Neutrophil (primary cell): ENCODE measurements around the gene SEPTIN6.

Experiments used
- H3K27ac ChIP-seq: fragments of 200-600 bp; sonication (generic); 2 replicates; pipeline ENCODE4 v1.5.1; 2016; ENCODE audit warnings: mild to moderate bottlenecking, moderate library complexity
- H3K27me3 ChIP-seq: fragments of 200-600 bp; sonication (generic); 2 replicates; pipeline ENCODE4 v1.6.0; 2016; ENCODE audit warnings: mild to moderate bottlenecking
- H3K36me3 ChIP-seq: fragments of 200-600 bp; sonication (generic); 2 replicates; pipeline ENCODE4 v1.5.1; 2017
- H3K4me1 ChIP-seq, 2 experiments: fragments of 200-600 bp in 1 of 2; sonication (generic) in 1 of 2; 1 replicate in 1 of 2; 2 replicates in 1 of 2; pipeline versions ENCODE4 v1.5.1 to v1.6.1; 2013 to 2016; ENCODE audit warnings: low read depth in 1 of 2, low read length in 1 of 2, mild to moderate bottlenecking in 1 of 2, moderate library complexity in 1 of 2; ENCODE audit not compliant: control insufficient read depth in 1 of 2, insufficient read depth in 1 of 2
- H3K4me3 ChIP-seq, 2 experiments: fragments of 200-600 bp in 1 of 2; sonication (generic) in 1 of 2; 1 replicate in 1 of 2; 2 replicates in 1 of 2; pipeline ENCODE4 v1.5.1; 2013 to 2016; ENCODE audit warnings: low read depth in 1 of 2, low read length in 1 of 2, mild to moderate bottlenecking in 1 of 2, moderate library complexity in 1 of 2
- H3K9me3 ChIP-seq: fragments of 200-600 bp; sonication (generic); 2 replicates; pipeline ENCODE4 v1.5.1; 2016
- CTCF ChIP-seq: fragments of 200-600 bp; sonication (generic); IDR thresholded peaks from 2 replicates; pipeline ENCODE4 v1.5.1; 2016; ENCODE audit warnings: antibody characterized with exemption

SEPTIN6 gene

GRCh38 chrX:119682019-119682989, 10.7 kb downstream of the SEPTIN6 start:
- Histone ChIP-seq H3K36me3 (no peaks in the 10 kb centered on the region), H3K9me3 (no peaks in the 10 kb centered on the region), H3K27me3 (no peaks in the 10 kb centered on the region), H3K4me3 (peak overlapping the region; percentile 18 to 23), H3K27ac (peak overlapping the region; percentile 72), H3K4me1 (peaks cover 46 to 58% of the 10 kb centered on the region in 2 experiments)
- no peak for TF ChIP-seq CTCF

GRCh38 chrX:119677654-119677981, 15.3 kb downstream of the SEPTIN6 start:
- H3K27me3 ChIP-seq: no peaks in the 10 kb centered on the region
- H3K27ac ChIP-seq: peak overlapping the region; percentile 64
- H3K9me3 ChIP-seq: no peaks in the 10 kb centered on the region
- H3K36me3 ChIP-seq: peaks cover 6% of the 10 kb centered on the region
- TF ChIP-seq CTCF: no peak
- peaks cover 15 to 23% of the 10 kb centered on the region in 2 experiments for H3K4me1 ChIP-seq
- no peak overlapping the region for H3K4me3 ChIP-seq

- no peak overlapping the region for H3K4me3 ChIP-seq
- TF ChIP-seq CTCF: no peak
These were observed 15.9 kb downstream of the SEPTIN6 start for GRCh38 chrX:119676949-119677653.

GRCh38 chrX:119673336-119673735, 19.6 kb downstream of the SEPTIN6 start:
- Histone ChIP-seq H3K9me3 (no peaks in the 10 kb centered on the region), H3K27ac (no peak overlapping the region), H3K27me3 (no peaks in the 10 kb centered on the region), H3K4me1 (peaks cover 0 to 5% of the 10 kb centered on the region in 2 experiments), H3K4me3 (no peak overlapping the region), H3K36me3 (peaks cover 13% of the 10 kb centered on the region)
- no peak for TF ChIP-seq CTCF

More at GRCh38 chrX:119676949-119677653, 15.9 kb downstream of the SEPTIN6 start:
- Histone ChIP-seq H3K9me3 (no peaks in the 10 kb centered on the region), H3K4me1 (peaks cover 10 to 18% of the 10 kb centered on the region in 2 experiments), H3K27ac (no peak overlapping the region), H3K36me3 (peaks cover 10% of the 10 kb centered on the region), H3K27me3 (no peaks in the 10 kb centered on the region)

- Histone ChIP-seq H3K4me1 (no peaks in the 10 kb centered on the region), H3K4me3 (no peak overlapping the region), H3K27me3 (no peaks in the 10 kb centered on the region), H3K36me3 (peaks cover 13% of the 10 kb centered on the region), H3K9me3 (no peaks in the 10 kb centered on the region), H3K27ac (no peak overlapping the region)
- no peak for TF ChIP-seq CTCF
These were observed 20.5 kb downstream of the SEPTIN6 start for GRCh38 chrX:119672426-119672825.
